ENCODE results near the gene GJB6. TPM values are rescaled to one million over a fixed set of nuclear protein-coding genes. Genes with fewer than 3 reads are reported as not detected.
"Not testable (repeated sequence)": the region's sequence is repeated elsewhere in the genome, so short reads cannot be mapped to it uniquely, and the experiment has no call there.

The GJB6 gene
- not detected for total RNA-seq
- long read RNA-seq, result 0 reads

DNA sequence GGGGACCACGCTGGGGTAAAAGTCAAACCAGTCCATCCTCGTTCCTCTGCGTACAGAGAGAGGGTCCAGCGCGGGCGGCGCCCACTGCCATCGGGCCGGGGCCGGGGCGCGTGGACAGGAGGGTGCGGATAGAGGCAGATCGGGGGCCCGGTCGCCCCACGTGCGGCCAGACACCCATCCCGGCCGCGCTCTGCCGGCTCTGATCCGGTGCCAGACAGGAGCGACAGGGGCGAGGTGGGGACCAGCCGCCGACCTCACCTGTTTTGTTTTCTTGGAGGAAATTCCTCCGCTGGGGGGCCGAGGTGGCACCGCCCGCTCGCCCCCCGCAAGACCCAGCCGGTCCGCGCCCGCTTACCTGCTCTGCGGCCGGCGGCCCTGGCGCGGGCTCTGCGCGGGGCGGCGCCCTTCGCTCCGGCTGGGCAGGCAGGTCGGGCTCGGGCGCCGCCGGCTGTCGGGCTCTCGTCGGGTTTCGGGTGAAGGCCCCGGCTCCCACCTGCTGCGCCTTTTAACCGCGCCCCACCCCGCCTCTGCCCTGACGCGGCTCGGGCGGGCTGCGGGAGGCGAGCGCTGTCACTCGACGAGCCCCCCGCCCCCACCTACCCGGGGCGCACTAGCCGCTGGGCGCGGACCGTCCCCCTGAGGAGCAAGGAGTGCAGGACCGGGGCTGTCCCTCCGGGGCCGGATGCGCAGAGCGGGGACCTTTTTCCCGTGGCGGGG lies at the start of gene GJB6:
Gene GJB6 (minus strand): TSS at position 481 of the 717 bp plus-strand sequence. CDS start 8,839 bp downstream, outside the sequence.
- DNase-seq (ENCODE audit: missing footprints), result no peak
- intact Hi-C loops (cut with DNase I), result no loop called here
- ATAC-seq, result peak; percentile 46

DNA sequence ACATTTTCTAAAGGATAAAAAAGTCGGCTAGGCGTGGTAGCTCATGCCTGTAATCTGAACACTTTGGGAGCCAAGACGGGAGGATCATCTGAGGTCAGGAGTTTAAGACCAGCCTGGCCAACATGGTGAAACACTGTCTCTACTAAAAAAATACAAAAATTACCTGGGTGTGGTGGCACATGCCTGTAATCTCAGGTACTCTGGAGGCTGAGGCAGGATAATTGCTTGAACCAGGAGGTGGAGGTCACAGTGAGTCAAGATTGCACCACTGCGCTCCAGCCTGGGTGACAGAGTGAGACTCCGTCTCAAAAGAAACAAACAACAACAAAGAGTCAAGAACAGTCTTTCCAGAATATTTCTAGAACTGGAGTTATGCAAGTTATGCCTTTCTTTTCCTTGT lies 44.8 kb upstream of the GJB6 start:
- intact Hi-C loops (cut with DNase I); DNase-seq (ENCODE audit: missing footprints); ATAC-seq: not testable (repeated sequence)

DNA sequence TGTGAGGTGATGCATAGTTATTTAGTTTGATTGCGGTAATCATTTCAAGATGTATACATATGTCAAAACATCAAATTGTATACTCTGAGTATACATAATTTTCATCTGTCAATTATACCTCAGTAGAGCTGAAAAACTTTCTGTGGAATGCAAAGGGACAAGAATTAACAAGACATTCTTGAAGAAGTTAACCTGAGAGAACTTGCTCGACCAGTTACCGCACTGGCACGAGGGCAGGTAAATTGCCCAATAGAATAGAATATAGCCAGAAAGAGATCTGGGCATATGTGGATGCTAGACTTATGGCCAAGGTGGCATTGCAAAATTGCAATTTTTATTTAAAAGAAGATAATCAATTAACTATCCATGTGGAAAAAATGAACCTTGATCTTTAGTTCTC lies 42.3 kb upstream of the GJB6 start:
- no peak for DNase-seq (ENCODE audit: missing footprints)
- intact Hi-C loops (cut with DNase I), result no loop called here
- no peak for ATAC-seq

DNA sequence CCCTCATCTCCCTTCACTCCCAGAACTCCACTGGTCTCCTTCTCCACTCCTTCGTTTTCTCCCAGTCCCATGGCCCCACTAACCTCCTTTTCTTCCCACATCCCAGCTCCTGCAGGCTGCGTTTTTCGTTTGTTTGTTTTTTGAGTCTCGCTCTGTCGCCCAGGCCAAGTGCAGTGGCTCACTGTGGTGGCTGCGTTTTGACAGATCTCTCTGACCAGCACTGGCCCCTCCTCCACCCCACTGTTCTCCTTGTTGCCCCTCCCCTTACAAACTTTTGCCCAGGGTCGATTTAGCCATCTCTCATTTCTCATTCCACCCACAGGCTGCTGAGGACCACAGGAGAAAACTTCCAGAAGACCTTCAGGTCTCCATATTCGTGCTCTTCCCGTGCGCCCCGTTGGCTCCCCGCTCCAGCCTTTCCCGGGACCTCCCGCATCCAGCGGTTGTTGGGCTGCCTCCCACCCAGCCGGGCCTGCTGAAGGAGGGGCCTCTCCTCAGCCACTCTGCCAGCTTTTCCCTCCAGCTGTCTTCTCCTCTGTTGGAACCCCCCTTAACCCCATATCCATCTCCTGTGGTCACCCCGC lies 40.6 kb upstream of the GJB6 start:
- ATAC-seq (no peak), DNase-seq (ENCODE audit: missing footprints) (no peak)
- intact Hi-C loops (cut with DNase I), result no loop called here

DNA sequence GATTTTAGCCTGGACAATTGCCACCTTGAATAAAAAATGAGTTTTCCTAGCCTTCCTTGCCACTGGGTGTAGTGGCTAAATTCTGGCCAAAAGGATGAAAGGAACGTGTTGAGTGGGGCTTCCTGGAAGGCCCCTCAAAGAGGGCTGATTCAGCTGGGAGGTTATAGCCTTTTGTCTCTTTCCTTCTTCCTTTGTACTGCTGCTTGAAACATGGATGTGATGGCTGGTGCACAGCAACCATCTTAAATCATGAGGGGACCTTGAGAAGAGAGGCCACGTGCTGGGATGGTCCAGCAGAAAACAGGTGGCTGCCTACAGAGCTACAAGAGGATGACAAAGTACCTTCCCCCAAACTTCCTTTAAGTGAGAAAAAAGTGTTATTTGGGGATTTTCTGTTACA lies 40.0 kb upstream of the GJB6 start:
- no peak for DNase-seq (ENCODE audit: missing footprints)
- intact Hi-C loops (cut with DNase I), result no loop called here
- no peak for ATAC-seq

DNA sequence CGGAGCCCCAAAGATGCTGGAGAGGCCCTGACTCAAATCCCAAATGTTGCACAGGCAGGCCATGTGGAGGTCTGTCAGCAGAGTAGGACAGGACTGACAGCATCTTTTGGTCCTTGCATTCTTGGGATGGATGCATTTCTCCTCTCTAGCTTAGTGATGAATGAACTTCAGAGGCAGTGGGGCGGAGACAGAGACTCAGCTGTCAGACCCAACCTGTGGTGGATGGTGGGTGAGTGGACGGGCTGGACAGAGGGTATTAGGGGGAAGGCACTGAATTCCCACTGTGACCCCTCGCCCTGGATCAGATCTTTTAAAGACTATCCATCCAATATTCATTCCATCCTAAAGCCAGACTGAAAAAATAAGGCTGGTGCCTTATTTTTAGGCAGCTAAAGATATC lies 39.3 kb upstream of the GJB6 start:
- ATAC-seq (no peak), DNase-seq (ENCODE audit: missing footprints) (no peak)
- intact Hi-C loops (cut with DNase I), result no loop called here

DNA sequence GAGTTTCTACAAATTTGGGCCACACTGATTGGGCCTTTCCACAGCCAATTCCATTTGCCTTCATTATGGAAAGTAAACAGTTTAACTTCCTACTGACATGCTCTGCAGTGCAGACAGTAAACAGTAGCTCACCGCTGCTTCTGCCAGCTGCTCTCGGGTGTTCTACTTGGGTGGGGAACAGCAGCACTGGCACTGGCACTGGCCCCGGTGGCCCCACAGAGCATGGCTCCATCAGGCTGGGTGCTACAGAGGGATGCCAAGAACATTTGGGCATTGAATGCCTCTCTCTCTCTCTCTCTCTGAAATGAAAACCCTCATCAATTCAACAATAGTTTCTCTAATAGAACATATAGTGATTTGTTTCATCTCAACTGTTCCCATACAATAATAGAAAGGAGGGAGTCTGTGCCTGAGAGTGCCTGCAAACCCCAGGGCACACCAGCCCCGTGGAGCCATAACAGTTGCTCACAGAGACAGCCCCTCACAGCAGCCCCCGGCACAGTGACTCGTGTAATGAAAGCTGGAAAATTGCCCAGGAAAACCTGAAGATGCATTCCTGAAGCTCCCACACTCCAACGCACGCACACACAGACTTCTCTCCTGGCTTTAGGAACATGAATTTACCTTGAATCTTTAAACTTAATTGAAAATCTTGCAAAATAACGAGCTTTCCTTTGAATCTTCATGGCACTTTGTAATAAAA lies 38.2 kb upstream of the GJB6 start:
- intact Hi-C loops (cut with DNase I), result no loop called here
- ATAC-seq (no peak), DNase-seq (ENCODE audit: missing footprints) (no peak)

DNA sequence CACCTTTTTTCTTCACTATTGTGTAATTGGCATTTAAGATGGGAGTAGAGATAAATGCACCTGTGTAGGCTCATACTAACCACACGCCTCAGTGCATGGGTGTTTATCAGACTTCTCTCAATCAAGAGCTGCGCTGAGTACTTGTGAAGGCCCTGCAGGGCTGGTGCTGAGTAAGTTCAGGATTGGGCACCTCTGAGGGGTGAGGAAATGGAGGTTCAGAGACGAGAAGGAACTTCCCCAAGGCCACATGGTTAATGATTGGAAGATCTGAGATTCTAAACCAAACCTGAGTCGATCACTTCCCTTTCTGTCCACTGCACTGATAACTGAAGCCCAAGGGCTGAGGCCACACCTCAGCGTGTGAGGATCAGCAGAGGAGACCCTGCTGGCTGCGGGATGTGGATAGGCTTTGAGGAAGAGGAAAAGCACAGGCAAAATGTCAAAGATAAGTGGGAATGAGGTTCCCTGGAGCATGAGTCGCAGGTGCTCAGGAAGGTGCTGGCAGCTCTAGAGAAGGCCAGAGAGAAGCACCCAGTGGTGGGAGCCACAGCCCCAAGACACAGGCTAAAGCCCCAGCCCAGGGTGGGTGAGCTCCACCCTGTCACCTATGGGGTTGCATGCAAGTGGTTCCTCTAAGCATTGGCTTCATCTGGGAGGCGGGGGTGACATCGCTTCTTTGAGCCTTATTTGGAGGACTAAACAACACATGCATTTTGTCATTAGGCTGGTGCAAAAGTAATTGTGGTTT lies 32.3 kb upstream of the GJB6 start:
- ATAC-seq (no peak), DNase-seq (ENCODE audit: missing footprints) (no peak)
- intact Hi-C loops (cut with DNase I), result no loop called here

DNA sequence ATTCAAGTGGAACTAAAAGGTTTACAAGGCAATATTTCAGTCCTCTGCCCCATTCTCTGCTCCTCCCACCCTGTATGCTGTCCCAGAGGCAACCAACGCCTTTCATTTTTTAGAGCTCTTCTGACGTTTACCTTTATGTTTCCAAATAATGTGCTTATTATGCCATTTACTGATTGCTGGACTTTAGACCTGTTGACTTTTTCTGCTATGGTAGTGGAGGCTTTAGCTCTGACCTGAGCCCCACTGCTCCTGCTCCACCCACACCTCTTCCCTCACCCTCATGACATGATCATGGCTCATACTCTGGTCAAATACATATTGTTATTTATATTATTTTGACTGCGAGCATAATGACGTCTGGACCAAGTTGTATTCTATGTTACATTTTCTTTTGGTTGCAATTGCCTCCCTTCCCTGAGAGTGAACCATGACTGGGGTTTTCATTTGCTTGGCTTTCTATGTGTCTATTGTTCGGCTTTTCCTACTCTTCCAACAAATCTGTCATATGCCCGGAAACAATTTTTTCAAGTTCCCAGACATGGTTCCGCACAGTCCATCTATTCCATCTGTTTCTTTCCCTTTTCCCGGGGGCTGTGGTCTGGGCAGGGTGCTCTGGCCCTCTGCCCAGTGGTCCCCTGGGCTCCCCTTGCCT lies 31.4 kb upstream of the GJB6 start:
- DNase-seq (ENCODE audit: missing footprints), result no peak
- ATAC-seq, result no peak
- intact Hi-C loops (cut with DNase I), result no loop called here

DNA sequence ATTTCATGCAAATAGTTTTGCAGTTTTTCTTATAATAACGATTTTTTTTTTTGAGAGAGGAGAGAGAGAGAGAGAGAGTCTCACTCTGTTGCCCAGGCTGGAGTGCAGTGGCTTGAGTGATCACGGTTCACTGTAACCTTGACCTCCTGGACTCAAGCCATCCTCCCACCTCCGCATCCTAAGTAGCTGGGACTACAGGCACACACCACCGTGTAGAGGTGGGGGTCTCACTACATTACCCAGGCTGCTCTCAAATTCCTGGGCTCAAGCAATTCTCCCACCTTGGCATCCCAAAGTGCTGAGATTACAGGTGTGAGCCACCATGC lies 26.8 kb upstream of the GJB6 start:
- no peak for DNase-seq (ENCODE audit: missing footprints)
- intact Hi-C loops (cut with DNase I), result no loop called here
- no peak for ATAC-seq

DNA sequence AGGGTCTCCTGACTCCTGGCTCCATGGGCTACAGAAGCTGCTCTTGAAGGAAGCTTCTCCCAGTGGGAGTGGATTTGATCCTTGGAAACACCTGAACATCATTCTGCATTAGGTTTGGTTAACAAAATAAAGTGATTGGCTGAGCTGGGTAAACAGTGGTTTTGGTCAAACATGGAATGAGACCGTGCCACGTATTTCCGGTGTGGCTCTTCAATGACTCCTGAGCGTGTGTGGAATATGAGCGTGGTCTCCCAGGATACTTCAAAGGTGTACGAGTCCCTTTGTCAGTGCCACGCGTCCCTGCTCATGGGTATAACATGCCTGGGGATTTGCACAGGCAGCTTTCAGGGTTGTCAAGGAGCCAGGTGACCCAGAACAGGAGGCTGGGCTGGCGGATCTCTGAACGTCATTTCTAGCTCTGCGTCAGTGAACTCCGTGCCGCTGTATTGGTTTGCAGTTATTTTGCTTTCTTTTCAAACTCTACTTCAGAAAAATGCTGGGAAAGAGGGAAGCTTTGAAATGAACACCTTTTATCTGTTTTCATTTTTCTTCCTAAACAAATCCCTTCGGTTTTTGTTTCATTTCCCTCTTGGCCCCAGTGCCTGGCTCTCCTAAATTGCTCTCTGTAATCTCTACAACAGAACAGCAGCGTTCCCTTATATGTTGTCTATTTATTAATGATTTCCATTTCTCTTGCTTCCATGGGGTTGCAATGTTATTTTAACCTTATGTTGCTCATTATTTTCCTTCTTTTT lies 26.3 kb upstream of the GJB6 start:
- intact Hi-C loops (cut with DNase I), result no loop called here
- ATAC-seq, result no peak

DNA sequence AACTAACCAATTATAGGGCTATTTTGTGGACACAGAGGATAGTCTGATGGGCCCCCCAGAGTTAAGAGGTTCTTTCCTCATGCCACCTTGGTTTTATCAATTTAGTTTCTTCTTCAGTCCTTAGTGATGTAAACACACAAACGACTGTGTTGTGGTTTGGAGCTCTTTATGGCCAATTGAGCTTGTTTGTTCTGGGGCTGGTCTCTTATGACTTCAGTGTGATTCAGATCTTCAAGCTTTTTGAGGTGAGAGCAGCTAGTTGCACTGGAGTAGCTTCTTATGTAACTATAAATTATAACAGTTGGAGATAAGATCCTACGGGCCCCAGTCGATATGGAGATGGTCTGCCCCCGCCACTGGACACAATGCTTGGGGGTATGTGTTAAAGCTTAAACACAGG lies 22.0 kb upstream of the GJB6 start:
- intact Hi-C loops (cut with DNase I), result no loop called here
- DNase-seq (ENCODE audit: missing footprints), result no peak
- ATAC-seq, result no peak

More for the DNA sequence above, 26.3 kb upstream of the GJB6 start:
- DNase-seq (ENCODE audit: missing footprints), result no peak

DNA sequence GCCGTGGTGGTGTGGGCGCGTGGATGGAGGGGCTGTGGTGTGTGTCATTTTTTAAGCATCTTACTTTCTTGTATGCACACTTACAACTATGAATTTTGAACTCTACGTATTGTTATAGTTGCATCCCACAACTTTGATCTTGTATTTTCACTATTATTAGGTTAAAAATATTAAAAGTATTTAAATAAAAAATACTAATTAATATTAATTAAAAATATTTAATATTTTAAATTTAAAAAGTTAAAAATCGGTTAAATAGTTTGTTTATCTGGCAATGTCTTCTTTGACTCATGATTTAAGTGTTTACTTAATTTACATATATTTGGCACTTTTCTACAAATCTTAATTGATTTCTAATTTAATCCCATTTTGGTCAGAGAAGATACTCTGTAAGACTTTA lies 17.8 kb upstream of the GJB6 start:
- no peak for DNase-seq (ENCODE audit: missing footprints)
- intact Hi-C loops (cut with DNase I), result no loop called here
- ATAC-seq, result no peak

DNA sequence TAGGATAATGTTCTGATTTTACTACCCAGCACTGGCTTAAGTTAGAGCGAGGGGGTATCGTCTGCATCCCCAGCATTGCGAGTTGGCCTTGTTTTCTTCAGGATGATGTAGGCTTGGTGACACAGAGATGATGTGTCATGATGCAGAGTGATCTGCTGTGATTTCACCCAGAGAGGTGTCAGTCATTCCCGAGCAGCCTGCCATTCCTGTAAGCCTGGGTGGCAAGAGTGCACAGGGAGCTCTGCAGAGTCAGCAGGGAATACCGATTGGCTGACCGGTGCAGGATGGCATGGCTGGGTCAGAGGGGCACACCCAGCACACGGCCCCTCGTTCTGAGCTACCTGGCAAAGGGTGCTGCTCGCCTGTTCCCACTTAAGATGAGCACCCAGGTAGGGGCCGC lies 15.8 kb upstream of the GJB6 start:
- no peak for DNase-seq (ENCODE audit: missing footprints)
- intact Hi-C loops (cut with DNase I), result no loop called here
- ATAC-seq, result no peak

DNA sequence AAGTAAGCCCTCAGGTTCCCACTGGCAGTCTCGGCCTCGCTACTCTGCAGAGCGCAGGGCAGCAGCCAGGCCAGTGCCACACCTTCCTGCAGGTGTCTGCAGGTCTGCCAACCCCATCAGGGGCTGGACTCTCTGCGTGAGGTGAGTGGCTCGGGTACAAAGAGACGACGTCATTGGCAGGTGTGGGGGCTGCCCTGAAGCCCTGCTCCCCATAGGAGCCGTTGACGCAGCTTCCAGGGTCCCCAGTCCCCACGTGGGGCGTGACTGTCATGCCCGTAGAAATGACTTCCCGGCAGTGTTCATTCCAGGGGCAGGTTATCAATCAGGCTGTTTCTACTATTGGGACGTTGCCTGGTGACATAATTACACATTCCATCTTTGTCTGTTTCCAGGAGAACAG lies 15.3 kb upstream of the GJB6 start:
- no peak for DNase-seq (ENCODE audit: missing footprints)
- intact Hi-C loops (cut with DNase I), result no loop called here
- no peak for ATAC-seq

DNA sequence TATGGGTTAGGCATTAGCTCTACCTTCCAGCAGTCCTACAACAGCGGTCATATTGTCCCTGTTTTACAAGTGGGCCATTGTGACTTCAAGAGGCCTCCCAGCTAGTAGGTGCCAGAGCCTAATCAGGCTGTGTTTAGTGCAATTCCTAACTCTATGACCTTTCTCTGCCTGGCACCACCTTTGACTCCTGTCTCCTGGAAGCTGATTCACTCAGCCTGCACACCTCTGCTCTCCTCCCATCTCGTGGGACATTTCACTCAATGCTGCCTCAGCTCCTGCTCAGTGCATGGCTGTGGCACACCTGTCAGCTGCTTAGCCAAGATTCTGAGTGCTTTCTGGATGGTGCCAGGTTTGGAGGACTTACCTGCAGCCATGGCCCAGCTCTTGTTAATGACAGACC lies 9.5 kb upstream of the GJB6 start:
- peak; percentile 46 for ATAC-seq
- DNase-seq (ENCODE audit: missing footprints), result no peak
- intact Hi-C loops (cut with DNase I), result no loop called here

DNA sequence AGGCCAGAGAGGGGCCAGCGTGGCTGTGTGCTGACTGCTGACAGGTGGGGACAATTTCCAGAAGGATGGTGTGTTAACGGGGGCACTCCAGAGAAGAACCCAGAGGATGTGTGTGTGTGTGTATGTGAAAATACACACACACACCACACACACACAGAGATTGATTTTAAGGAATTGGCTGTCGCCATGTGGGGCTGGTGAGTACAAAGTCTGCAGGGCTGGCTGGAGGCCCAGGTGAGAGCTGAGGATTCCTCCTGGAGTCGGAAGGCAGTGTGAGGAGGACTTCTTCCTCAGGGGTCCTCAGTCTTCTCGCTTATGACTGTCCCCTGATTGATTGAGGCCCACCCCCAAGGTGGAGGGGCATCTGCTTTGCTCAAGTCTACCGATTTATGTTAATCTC lies 7.6 kb upstream of the GJB6 start:
- ATAC-seq, result no peak
- no peak for DNase-seq (ENCODE audit: missing footprints)
- intact Hi-C loops (cut with DNase I), result no loop called here

DNA sequence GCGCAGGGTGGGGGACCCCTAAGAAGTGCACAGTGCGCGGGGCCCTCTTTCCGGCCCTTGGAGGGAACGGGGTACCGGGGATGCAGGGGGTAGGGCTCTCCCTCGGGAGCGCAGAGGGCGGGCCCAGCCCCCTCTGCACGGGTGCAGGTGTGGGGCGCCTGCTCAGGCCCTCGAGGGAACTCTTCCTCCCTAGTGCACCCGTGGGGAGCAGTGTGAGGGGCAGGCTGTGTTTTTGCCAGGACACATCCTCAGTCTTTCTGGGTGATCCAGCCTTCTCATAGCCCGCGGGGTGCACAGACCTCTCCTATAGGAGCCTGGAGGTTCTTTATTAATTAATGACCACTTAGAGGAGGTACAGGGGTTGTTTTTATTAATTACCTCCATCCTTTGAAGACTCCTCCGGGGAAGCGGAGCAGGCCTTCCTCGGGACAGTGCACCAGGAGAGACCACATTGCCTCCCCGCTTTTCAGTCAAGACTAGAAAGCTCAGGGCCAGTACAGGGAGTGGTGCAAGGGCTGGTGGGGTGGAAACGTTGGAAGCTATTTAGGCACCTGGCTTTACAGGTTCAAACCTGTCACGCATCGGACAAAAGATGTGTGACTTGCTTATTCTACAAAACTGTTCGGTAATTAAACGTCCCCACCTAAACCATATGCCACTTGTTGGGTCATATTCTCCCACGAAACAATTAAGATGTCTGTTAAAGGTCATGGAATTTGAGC lies 598 bp upstream of the GJB6 start:
- DNase-seq (ENCODE audit: missing footprints), result no peak
- intact Hi-C loops (cut with DNase I), result no loop called here
- no peak for ATAC-seq

Data from Right ventricle myocardium inferior (tissue), 1 donor.